Loucy (cell line): ENCODE data around the gene FGF10.

Experiments used
- EZH2phosphoT487 ChIP-seq: fragments of 200-600 bp; IDR thresholded peaks from 2 replicates; pipeline ENCODE4 v1.6.1; 2018; ENCODE audit warnings: antibody characterized with exemption, mild to moderate bottlenecking, moderate library complexity, borderline replicate concordance
- TF ChIP-seq, protein P1 (sequence below): fragments of 200-600 bp; sonication (generic); conservative IDR thresholded peaks from 2 replicates; pipeline ENCODE4 v1.5.1; 2014; ENCODE audit warnings: mild to moderate bottlenecking, antibody characterized with exemption, low read length

DNA sequence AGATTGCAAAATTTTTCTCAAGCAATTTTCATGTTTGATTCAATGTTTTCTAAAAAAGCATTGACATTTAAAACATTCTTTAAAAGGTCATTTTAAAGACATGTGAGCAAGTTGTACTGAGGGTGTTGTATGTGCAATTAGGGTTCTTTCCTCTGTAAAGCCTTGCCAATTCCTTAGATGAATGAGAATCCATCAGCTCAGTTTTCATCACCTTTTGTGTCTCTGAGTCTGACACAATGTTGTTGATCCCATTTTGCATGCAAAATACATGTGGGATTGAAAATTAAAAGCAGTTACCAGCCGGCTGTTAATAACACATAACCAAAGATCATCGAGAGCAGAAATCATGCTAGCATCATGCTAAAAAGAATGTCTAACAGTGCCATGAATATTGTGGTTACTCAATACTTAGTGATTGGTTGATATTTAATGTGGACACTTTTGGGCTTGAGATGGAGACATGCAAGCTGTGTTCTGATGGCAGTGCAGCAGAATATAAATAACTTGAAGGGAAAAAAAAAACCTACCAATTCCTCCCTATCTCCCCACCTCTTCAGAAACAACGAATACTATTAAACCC lies 57.7 kb downstream of the FGF10 start:
- TF ChIP-seq, protein P1, sequence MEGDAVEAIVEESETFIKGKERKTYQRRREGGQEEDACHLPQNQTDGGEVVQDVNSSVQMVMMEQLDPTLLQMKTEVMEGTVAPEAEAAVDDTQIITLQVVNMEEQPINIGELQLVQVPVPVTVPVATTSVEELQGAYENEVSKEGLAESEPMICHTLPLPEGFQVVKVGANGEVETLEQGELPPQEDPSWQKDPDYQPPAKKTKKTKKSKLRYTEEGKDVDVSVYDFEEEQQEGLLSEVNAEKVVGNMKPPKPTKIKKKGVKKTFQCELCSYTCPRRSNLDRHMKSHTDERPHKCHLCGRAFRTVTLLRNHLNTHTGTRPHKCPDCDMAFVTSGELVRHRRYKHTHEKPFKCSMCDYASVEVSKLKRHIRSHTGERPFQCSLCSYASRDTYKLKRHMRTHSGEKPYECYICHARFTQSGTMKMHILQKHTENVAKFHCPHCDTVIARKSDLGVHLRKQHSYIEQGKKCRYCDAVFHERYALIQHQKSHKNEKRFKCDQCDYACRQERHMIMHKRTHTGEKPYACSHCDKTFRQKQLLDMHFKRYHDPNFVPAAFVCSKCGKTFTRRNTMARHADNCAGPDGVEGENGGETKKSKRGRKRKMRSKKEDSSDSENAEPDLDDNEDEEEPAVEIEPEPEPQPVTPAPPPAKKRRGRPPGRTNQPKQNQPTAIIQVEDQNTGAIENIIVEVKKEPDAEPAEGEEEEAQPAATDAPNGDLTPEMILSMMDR, result no peak
- TF ChIP-seq EZH2phosphoT487, result no peak
